Coronary artery (tissue), 2 donors: Measurements from ENCODE around the gene CDK12.

Experiments
- DNase-seq: peaks from one replicate; pipeline ENCODE4 v3.0.0-alpha.2; 2017; ENCODE audit warnings: low spot score
- H3K27ac ChIP-seq, 2 donors: fragments of 200-600 bp; sonication (generic); one replicate each; pipeline ENCODE4 v1.5.1; 2016 to 2019
- H3K4me3 ChIP-seq: fragments of 200-600 bp; sonication (generic); 2 replicates; pipeline ENCODE4 v1.5.1; 2016; ENCODE audit warnings: mild to moderate bottlenecking, moderate library complexity
- TF ChIP-seq, protein P1 (sequence below): fragments of 200-600 bp; sonication (generic); IDR thresholded peaks from one replicate; pipeline ENCODE4 v1.5.1; 2019; ENCODE audit warnings: antibody characterized with exemption

The CDK12 gene

DNA sequence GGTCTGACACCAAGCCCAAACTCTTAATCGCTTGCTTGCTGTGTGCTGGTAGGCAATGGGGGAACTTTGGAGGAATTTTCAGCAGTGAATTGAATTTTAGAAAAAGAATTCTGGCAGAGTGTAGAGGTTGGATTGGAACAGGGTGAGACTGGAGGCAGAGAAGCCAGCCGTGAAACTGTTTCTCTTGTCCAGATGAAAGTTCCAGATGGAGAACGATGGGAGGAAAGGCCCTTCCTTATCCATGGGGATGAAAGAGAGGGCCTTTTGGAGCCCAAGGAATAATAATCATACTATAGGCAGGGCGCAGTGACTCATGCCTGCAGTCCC lies 120.4 kb downstream of the CDK12 start:
- Histone ChIP-seq H3K27ac (no peak overlapping the region), H3K4me3 (no peak overlapping the region)
- TF ChIP-seq, protein P1, sequence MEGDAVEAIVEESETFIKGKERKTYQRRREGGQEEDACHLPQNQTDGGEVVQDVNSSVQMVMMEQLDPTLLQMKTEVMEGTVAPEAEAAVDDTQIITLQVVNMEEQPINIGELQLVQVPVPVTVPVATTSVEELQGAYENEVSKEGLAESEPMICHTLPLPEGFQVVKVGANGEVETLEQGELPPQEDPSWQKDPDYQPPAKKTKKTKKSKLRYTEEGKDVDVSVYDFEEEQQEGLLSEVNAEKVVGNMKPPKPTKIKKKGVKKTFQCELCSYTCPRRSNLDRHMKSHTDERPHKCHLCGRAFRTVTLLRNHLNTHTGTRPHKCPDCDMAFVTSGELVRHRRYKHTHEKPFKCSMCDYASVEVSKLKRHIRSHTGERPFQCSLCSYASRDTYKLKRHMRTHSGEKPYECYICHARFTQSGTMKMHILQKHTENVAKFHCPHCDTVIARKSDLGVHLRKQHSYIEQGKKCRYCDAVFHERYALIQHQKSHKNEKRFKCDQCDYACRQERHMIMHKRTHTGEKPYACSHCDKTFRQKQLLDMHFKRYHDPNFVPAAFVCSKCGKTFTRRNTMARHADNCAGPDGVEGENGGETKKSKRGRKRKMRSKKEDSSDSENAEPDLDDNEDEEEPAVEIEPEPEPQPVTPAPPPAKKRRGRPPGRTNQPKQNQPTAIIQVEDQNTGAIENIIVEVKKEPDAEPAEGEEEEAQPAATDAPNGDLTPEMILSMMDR = no peak
- DNase-seq = no peak

DNA sequence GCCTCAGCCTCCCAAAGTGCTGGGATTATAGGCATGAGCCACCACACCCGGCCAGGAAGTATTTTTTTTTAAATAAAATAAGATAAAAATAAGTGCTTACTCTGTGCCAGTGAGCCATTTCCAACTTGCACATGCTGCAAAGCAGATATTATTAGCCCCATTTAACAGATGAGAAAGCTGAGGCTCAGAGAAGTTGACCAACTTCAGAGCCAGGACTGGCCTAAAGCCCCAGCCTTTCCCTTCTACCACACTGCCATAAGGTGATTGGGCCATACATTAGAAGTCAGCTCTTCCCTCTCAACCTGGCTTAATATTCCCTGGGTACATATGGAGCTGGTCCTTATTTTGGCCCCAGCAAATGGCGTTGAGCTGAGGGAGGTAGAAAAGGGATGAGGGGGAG lies 121.4 kb downstream of the CDK12 start:
- no peak for DNase-seq
- TF ChIP-seq, protein P1 = no peak
- Histone ChIP-seq H3K27ac (no peak overlapping the region), H3K4me3 (no peak overlapping the region)
